Right forelimb (tissue), 1 donor: Measurements from ENCODE around the gene EXOC5.

Source experiments
- DNase-seq: peaks from one replicate; pipeline ENCODE4 v3.0.0-alpha.2; 2018

EXOC5 gene, protein sequence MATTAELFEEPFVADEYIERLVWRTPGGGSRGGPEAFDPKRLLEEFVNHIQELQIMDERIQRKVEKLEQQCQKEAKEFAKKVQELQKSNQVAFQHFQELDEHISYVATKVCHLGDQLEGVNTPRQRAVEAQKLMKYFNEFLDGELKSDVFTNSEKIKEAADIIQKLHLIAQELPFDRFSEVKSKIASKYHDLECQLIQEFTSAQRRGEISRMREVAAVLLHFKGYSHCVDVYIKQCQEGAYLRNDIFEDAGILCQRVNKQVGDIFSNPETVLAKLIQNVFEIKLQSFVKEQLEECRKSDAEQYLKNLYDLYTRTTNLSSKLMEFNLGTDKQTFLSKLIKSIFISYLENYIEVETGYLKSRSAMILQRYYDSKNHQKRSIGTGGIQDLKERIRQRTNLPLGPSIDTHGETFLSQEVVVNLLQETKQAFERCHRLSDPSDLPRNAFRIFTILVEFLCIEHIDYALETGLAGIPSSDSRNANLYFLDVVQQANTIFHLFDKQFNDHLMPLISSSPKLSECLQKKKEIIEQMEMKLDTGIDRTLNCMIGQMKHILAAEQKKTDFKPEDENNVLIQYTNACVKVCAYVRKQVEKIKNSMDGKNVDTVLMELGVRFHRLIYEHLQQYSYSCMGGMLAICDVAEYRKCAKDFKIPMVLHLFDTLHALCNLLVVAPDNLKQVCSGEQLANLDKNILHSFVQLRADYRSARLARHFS

GRCh38 chr14:57268161-57269069 lies at the start of gene EXOC5, which contains the start of gene AP5M1:
EXOC5 (minus strand) TSS chr14:57268905; CDS start chr14:57268648, 257 bp downstream.
AP5M1 (plus strand) TSS chr14:57268971; CDS start chr14:57269315, 344 bp downstream.
- DNase-seq = peak; percentile 94

DNA sequence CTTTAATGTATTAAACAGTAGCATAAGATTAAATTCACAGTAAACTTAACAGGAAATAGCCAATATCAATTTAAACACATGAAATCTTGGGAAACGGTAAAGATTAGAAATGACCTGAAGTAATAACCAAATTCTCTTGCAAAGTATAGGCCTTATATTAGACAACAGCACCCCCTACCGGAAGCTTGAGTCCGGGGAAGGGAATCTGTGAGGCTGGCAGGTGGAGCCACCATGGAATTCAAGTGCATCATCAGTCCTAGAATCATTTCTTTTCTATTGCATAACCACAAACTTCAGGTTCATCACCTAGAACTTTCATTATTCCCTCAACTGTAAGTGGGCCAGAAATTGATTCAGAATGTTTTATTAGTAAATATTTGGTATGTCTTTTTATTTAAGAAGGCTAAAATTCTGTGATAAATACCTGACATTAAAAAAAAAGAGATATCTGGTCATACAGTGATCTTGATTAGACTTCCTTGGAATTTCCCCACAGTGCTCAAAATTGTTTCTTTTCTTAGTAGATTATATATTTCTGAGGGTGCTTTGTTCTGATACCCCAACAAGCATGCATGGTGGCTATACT lies 48.6 kb upstream of the EXOC5 start:
- peak; percentile 73 for DNase-seq

DNA sequence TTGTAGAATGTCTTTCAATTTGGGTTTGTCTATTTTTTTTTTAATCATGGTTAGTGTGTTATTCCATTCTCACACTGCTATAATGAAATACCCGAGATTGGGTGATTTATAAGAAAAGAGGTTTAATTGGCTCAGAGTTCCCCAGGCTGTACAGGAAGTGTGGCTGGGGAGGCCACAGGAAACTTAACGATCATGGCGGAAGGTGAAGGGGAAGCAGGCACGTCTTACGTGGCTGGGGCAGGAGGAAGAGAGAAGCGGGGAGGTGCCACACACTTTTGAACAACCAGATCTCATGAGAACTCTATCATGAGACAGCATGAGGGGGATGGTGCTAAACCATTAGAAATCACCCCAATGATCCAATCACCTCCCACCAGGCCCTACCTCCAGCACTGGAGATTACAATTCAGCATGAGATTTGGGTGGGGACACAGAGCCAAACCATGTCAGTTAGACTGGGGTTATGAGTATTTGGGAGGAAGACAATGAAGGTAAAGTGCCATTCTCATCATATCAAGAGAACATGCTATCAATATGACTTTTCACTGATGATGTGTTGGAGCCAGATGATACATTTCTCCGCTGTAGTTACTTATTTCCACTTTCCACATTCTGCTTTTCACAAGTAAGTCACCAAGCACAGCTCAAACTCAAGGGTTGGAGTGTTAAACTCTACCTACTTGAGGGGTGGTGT lies 45.8 kb upstream of the EXOC5 start:
- no peak for DNase-seq

DNA sequence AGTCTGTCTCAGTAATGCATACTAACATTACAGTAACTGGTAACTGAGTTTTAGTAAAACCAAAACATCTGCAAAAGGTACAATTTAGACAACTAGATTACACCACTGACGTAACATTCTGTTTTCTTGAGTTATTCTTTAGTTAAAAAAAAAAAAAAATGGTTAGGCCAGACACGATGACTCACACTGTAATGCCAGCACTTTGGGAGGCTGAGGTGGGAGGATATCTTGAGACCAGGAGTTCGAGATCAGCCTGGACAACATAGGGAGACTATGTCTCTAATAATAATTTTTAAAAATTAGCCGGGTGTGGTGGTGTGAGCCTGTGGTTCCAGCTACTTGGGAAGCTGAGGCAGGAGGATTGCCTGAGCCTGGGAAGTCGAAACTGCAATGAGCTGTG lies 34.2 kb upstream of the EXOC5 start:
- DNase-seq = no peak

DNA sequence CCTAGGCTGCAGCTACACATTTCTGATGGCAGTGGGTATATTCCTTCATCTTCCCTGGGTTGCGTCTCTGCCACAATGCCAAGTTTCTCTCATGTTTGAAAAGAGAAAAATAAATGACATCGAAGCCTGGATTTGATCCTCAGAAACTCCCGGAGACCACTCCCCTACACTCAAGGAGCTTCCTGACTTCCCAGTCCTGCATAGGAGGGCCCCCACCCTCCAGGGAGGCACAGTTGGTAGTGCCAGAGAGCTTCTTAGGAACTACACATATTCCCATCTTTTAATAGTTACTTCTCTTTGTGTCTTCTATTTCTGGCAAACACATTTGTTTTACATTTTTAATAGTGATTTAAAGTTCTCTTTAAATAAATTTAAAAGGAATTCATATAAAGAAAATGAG lies 30.8 kb upstream of the EXOC5 start:
- no peak for DNase-seq

DNA sequence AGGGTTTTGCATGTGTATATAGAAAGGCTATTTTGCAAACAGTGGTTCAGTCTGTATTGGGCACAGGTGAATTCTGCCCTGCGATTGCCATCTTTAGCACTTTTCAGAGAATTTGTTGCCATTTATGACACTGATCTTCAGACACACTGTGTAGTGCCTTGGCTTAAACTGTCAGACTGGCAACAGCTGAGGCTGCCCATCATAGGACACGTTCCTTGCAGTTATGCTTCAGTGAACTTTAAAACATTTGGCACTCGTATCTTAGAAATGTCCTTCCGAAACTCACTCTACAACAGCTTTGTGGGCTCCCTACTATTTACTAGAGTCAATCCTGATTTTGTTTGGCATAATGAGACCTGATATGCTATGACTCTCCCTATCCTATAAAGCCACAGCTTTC lies 29.1 kb upstream of the EXOC5 start:
- no peak for DNase-seq

- DNase-seq = no peak
These were observed 26.5 kb upstream of the EXOC5 start for GRCh38 chr14:57295239-57295638.

- no peak for DNase-seq
These were observed 25.4 kb upstream of the EXOC5 start for GRCh38 chr14:57293866-57294837.

DNA sequence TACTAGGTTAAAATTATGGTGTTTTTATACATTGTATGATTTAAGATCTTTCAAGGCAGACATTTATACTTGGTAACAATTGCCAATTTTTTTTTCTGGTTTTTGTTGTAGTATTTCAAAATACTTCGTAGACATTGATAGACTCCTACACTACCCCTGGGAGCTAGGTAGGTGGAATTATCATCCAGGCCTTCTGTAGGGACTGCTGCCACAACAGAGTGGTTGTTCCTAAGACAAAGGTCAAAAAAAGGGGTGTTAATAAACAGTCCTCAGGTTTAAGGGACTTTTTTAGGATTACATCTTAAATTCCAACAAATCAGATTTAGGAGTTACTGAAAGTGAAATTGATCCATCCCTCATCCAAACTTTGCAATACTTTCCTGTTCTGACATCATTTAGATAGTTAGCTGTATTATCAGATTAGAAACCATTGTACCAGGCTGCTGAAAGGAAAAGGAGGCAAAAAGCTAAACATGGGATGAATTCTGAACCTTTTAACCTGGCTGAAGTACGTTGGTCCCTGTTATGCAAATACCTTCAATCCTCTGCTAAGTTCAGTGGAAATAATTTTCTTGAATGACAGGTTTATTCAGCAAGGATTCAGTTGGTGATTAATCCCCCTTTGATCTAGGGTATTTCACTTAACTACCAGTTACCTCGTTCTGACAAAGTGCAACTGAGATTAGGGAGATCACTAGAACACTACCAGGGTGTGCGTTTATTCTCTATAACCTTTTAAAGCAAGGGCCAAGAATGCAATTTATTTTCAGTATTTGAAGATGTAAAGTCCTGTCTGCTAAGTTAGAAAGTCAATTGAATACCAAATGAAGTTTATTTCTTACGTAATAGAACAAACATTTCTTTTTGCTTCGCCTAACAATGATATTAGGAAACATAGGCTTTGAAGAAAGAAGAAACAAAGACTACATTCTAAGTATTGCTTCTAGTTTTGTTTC lies 23.3 kb upstream of the EXOC5 start:
- no peak for DNase-seq

DNA sequence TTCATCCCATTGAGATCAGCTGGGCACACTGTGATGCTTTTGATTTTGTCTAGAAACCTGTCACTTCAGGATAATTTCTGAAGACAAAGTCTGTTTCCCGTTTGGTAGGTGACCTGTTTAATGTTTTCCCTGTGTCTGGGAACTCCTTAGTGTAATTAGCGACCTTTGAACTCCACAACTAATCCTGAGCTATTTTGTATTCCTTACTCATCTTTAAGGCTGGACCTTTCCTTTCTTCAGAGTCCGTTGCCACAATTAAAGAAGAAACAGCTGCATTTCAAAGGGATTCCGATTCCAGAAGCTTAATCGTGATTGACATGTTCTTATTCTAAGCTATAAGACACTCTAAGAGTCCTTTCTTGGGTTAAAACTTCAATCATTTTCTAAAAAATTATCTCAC lies 22.0 kb upstream of the EXOC5 start:
- DNase-seq = no peak

- DNase-seq = no peak
These were observed 19.0 kb upstream of the EXOC5 start for GRCh38 chr14:57287745-57288144.

DNA sequence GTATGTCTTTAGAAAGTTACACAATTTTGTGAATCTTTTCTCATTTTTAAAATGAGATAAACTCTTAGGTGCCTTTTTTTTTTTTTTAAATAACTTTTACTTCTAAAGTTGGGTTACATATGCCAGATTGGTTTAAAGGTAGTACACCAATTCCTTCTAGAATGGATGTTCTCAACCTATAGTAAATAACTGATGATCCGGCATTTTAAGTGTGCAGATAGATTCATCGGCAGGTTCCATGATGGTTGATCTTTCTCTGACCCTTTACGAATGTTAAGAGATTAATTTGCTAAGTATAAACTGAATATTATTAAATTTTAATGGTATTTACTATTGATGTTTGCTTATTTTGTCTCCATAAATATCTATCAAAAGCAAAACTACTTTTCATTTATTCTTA lies 8.4 kb upstream of the EXOC5 start:
- no peak for DNase-seq

DNA sequence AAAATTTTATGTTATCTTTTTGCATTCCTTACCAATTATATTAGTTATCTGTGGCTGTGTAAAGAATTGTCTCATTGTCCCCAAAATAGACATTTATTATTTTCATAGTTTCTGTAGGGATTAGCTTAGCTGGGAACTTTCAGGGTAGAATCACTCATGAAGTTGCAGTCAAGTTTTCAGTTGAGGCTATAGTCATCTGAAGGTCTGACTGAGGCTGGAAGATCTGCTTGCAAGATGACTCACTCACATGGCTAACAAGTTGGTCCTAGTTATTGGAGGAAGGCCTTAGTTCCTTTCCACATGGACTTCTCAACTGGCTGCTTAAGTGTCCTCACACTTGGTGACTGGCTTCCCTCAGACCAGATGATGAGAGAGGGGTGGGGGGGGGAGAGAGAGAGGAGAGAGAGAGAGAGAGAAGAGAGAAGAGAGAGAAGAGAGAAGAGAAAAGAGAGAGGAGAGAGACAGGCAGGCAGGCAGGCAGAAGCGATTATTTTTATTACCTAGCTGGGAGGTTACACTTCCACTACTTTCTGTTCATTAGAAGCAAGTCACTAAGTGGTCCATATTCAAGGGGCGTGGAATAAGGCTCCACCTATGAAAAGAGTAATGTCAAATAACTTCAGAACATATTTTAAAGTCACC lies 6.4 kb upstream of the EXOC5 start:
- no peak for DNase-seq

GRCh38 chr14:57274551-57274950 lies 5.8 kb upstream of the EXOC5 start:
- DNase-seq = no peak

GRCh38 chr14:57273236-57273635 lies 4.5 kb upstream of the EXOC5 start:
- DNase-seq = no peak

- DNase-seq = no peak
These were observed 2.6 kb downstream of the EXOC5 start for GRCh38 chr14:57266065-57266464.

DNA sequence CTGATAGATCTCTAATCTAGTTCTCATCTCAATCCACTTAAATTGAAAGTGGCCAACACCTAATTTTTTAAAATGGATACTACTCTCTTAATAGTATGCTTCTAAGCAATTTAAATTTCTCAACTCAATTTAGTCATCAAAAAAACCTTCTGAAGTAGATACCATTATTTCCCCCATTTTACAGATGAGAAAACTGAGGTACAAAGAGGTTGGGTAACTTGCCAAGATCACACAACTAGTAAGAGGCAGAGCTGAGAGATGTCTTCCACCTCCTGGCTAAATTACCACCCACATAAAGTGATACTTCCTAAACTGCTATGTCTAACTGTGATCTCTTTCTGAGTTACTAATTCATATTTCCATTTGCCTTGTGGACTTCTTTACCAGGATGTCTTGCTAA lies 6.6 kb downstream of the EXOC5 start:
- no peak for DNase-seq

- no peak for DNase-seq
These were observed 7.1 kb downstream of the EXOC5 start for GRCh38 chr14:57261604-57262003.

GRCh38 chr14:57259672-57260071 lies 9.0 kb downstream of the EXOC5 start:
- no peak for DNase-seq
